Neuronal stem cell (in vitro differentiated cells): ENCODE results near the gene TIMP3.

ENCODE experiments used
- DNase-seq: peaks from one replicate; pipeline ENCODE4 v3.0.0-alpha.2; 2013; ENCODE audit warnings: low spot score
- H2AFZ ChIP-seq: one replicate; pipeline ENCODE4 v1.6.1; 2013; ENCODE audit warnings: mild to moderate bottlenecking, low read length, inconsistent platforms
- H2AK5ac ChIP-seq: 2 replicates; pipeline ENCODE4 v1.6.1; 2013; ENCODE audit warnings: low read depth, mild to moderate bottlenecking, inconsistent platforms, low read length, moderate library complexity, mixed read lengths
- H2BK120ac ChIP-seq: 2 replicates; pipeline ENCODE4 v1.6.1; 2013; ENCODE audit warnings: low read depth, mild to moderate bottlenecking, inconsistent platforms, low read length, moderate library complexity, mixed read lengths
- H2BK12ac ChIP-seq: one replicate; pipeline ENCODE4 v1.6.1; 2013; ENCODE audit warnings: low read length, inconsistent platforms
- H2BK15ac ChIP-seq: 2 replicates; pipeline ENCODE4 v1.6.1; 2013; ENCODE audit warnings: mild to moderate bottlenecking, low read length, inconsistent platforms, mixed read lengths
- H2BK5ac ChIP-seq: one replicate; pipeline ENCODE4 v1.6.1; 2013; ENCODE audit warnings: inconsistent platforms, mild to moderate bottlenecking, low read length, moderate library complexity
- H3K14ac ChIP-seq: one replicate; pipeline ENCODE4 v1.6.1; 2013; ENCODE audit warnings: low read length, inconsistent platforms
- H3K18ac ChIP-seq: 2 replicates; pipeline ENCODE4 v1.6.1; 2013; ENCODE audit warnings: low read length, inconsistent platforms
- H3K23ac ChIP-seq: 2 replicates; pipeline ENCODE4 v1.6.1; 2013; ENCODE audit warnings: low read depth, mild to moderate bottlenecking, mixed read lengths, low read length, inconsistent platforms; ENCODE audit not compliant: poor library complexity
- H3K27ac ChIP-seq: replicated peaks from 3 replicates; pipeline ENCODE4 v1.5.1; 2013; ENCODE audit warnings: low read length, inconsistent platforms
- H3K27me3 ChIP-seq, 3 experiments: 2 replicates each; pipeline ENCODE4 v1.6.1; 2013; ENCODE audit warnings: low read length in 3 of 3, mild to moderate bottlenecking in 2 of 3, inconsistent platforms in 1 of 3, low read depth in 1 of 3, mixed read lengths in 1 of 3, moderate library complexity in 1 of 3; ENCODE audit not compliant: control insufficient read depth in 3 of 3, insufficient read depth in 3 of 3
- H3K36me3 ChIP-seq, 2 donors: replicated peaks in 1 of 2; 2 replicates each; pipeline ENCODE4 v1.6.1; 2013; ENCODE audit warnings: low read length in 2 of 2; ENCODE audit not compliant: control insufficient read depth in 2 of 2, insufficient read depth in 2 of 2
- H3K4ac ChIP-seq: 2 replicates; pipeline ENCODE4 v1.6.1; 2013; ENCODE audit warnings: inconsistent platforms, mild to moderate bottlenecking, low read length, moderate library complexity
- H3K4me1 ChIP-seq, 2 donors: 1 replicate in 1 of 2; 2 replicates in 1 of 2; pipeline ENCODE4 v1.6.1; 2013; ENCODE audit warnings: low read length in 2 of 2, low read depth in 1 of 2; ENCODE audit not compliant: control insufficient read depth in 2 of 2, insufficient read depth in 1 of 2
- H3K4me2 ChIP-seq: one replicate; pipeline ENCODE4 v1.6.1; 2013; ENCODE audit warnings: mild to moderate bottlenecking, low read length, inconsistent platforms; ENCODE audit not compliant: insufficient read depth, poor library complexity, severe bottlenecking
- H3K4me3 ChIP-seq, 2 donors: 2 replicates each; pipeline ENCODE4 v1.5.1; 2013; ENCODE audit warnings: low read length in 2 of 2, mild to moderate bottlenecking in 2 of 2, inconsistent platforms in 1 of 2, moderate library complexity in 1 of 2
- H3K79me1 ChIP-seq: one replicate; pipeline ENCODE4 v1.6.1; 2013; ENCODE audit warnings: low read depth, mild to moderate bottlenecking, inconsistent platforms, low read length, moderate library complexity
- H3K9ac ChIP-seq: one replicate; pipeline ENCODE4 v1.6.1; 2013; ENCODE audit warnings: mild to moderate bottlenecking, low read depth, low read length, inconsistent platforms; ENCODE audit not compliant: poor library complexity
- H3K9me3 ChIP-seq, 2 donors: replicated peaks in 1 of 2; 2 replicates each; pipeline versions ENCODE3 to v1.6.1; 2013; ENCODE audit warnings: low read length in 2 of 2, mild to moderate bottlenecking in 2 of 2, inconsistent platforms in 1 of 2, low read depth in 1 of 2, mixed read lengths in 1 of 2, moderate library complexity in 1 of 2; ENCODE audit not compliant: control insufficient read depth in 2 of 2, insufficient read depth in 1 of 2
- H4K8ac ChIP-seq: one replicate; pipeline ENCODE4 v1.6.1; 2013; ENCODE audit warnings: low read depth, mild to moderate bottlenecking, inconsistent platforms, low read length, moderate library complexity
- H4K91ac ChIP-seq: one replicate; pipeline ENCODE4 v1.6.1; 2013; ENCODE audit warnings: low read length, low read depth, mild to moderate bottlenecking, inconsistent platforms; ENCODE audit not compliant: poor library complexity
- WGBS, 2 donors: extraction: QIAGEN DNeasy Blood & Tissue Kit; methylation state at CpG; one replicate each; pipeline ENCODE4 v1.1.7; 2013; ENCODE audit warnings: missing lambda C conversion rate in 2 of 2, mixed read lengths in 1 of 2; ENCODE audit not compliant: insufficient read length in 2 of 2, insufficient replicate concordance in 1 of 2; ENCODE audit errors: extremely low coverage in 2 of 2; 5-methylcytosine and 5-hydroxymethylcytosine counted together

Gene TIMP3

GRCh38 chr22:32852395-32853251, 51.1 kb downstream of the TIMP3 start:
- no peak for DNase-seq
- no peaks in the 10 kb centered on the region for H3K27me3 ChIP-seq

GRCh38 chr22:32853662-32854061, 52.2 kb downstream of the TIMP3 start:
- H2AFZ ChIP-seq = no peak overlapping the region
- no peak overlapping the region for H2BK12ac ChIP-seq
- no peak overlapping the region for H3K4me3 ChIP-seq
- no peak overlapping the region for H3K18ac ChIP-seq
- no peak overlapping the region for H3K23ac ChIP-seq
- H3K27ac ChIP-seq = no peak overlapping the region
- DNase-seq = no peak
- no peak overlapping the region for H3K9ac ChIP-seq
- H4K8ac ChIP-seq = no peak overlapping the region
- no peak overlapping the region for H4K91ac ChIP-seq
- H3K27me3 ChIP-seq = no peaks in the 10 kb centered on the region
- no peak overlapping the region for H2BK15ac ChIP-seq
- no peaks in the 10 kb centered on the region for H3K4me1 ChIP-seq
- H2BK5ac ChIP-seq = no peak overlapping the region
- no peak overlapping the region for H2AK5ac ChIP-seq
- H2BK120ac ChIP-seq = no peak overlapping the region
- peaks cover 0 to 2% of the 10 kb centered on the region in 2 donors for H3K36me3 ChIP-seq
- no peaks in the 10 kb centered on the region for H3K9me3 ChIP-seq
- no peaks in the 10 kb centered on the region for H3K79me1 ChIP-seq
- H3K4ac ChIP-seq = no peak overlapping the region
- H3K4me2 ChIP-seq = no peak overlapping the region
- WGBS, 2 donors = no CpG with 5 or more reads among the region's 2 CpGs
- H3K14ac ChIP-seq = no peak overlapping the region

More at GRCh38 chr22:32852395-32853251, 51.1 kb downstream of the TIMP3 start:
- no peak overlapping the region for H3K4me2 ChIP-seq
- H2AK5ac ChIP-seq = no peak overlapping the region
- H3K9ac ChIP-seq = no peak overlapping the region
- H3K18ac ChIP-seq = no peak overlapping the region
- H4K91ac ChIP-seq = no peak overlapping the region
- H3K14ac ChIP-seq = no peak overlapping the region
- no peaks in the 10 kb centered on the region for H3K9me3 ChIP-seq
- no peaks in the 10 kb centered on the region for H3K36me3 ChIP-seq
- H2BK120ac ChIP-seq = no peak overlapping the region
- H3K27ac ChIP-seq = no peak overlapping the region
- no peak overlapping the region for H3K4me3 ChIP-seq
- H3K23ac ChIP-seq = no peak overlapping the region
- H3K4ac ChIP-seq = no peak overlapping the region
- no peak overlapping the region for H2AFZ ChIP-seq
- H3K79me1 ChIP-seq = no peaks in the 10 kb centered on the region
- no peak overlapping the region for H4K8ac ChIP-seq
- H2BK15ac ChIP-seq = no peak overlapping the region
- no peak overlapping the region for H2BK5ac ChIP-seq
- no peaks in the 10 kb centered on the region for H3K4me1 ChIP-seq
- WGBS, 2 donors = no CpG with 5 or more reads among the region's 10 CpGs
- no peak overlapping the region for H2BK12ac ChIP-seq

GRCh38 chr22:32854351-32854804, 52.9 kb downstream of the TIMP3 start:
- Histone ChIP-seq H4K8ac (no peak overlapping the region), H3K18ac (no peak overlapping the region), H3K4me3 (no peak overlapping the region), H2BK12ac (peak overlapping the region; percentile 59), H2AFZ (no peak overlapping the region), H3K23ac (no peak overlapping the region), H3K27ac (no peak overlapping the region), H3K9me3 (no peaks in the 10 kb centered on the region), H3K9ac (no peak overlapping the region), H3K36me3 (peaks cover 0 to 2% of the 10 kb centered on the region in 2 donors), H2BK15ac (no peak overlapping the region), H3K4me2 (no peak overlapping the region), H3K4me1 (no peaks in the 10 kb centered on the region), H4K91ac (no peak overlapping the region), H3K27me3 (no peaks in the 10 kb centered on the region), H3K4ac (no peak overlapping the region), H2AK5ac (no peak overlapping the region), H2BK120ac (no peak overlapping the region), H2BK5ac (no peak overlapping the region), H3K79me1 (no peaks in the 10 kb centered on the region), H3K14ac (peak overlapping the region; percentile 27)
- DNase-seq = no peak
- WGBS, 2 donors = no CpG with 5 or more reads among the region's 14 CpGs

- Histone ChIP-seq H4K91ac (no peak overlapping the region), H3K4me1 (no peaks in the 10 kb centered on the region), H3K4ac (no peak overlapping the region), H3K27me3 (no peaks in the 10 kb centered on the region), H3K4me3 (no peak overlapping the region), H3K18ac (no peak overlapping the region), H3K27ac (no peak overlapping the region), H3K9ac (no peak overlapping the region), H2AK5ac (no peak overlapping the region), H4K8ac (no peak overlapping the region), H3K14ac (no peak overlapping the region), H2AFZ (no peak overlapping the region), H2BK5ac (no peak overlapping the region), H3K36me3 (peaks cover 0 to 6% of the 10 kb centered on the region in 2 donors), H3K23ac (no peak overlapping the region), H3K4me2 (no peak overlapping the region), H2BK120ac (no peak overlapping the region), H2BK15ac (no peak overlapping the region), H2BK12ac (no peak overlapping the region), H3K9me3 (no peaks in the 10 kb centered on the region), H3K79me1 (no peaks in the 10 kb centered on the region)
- no CpG with 5 or more reads among the region's 8 CpGs for WGBS, 2 donors
- DNase-seq = no peak
Observed at GRCh38 chr22:32855045-32855756, 53.7 kb downstream of the TIMP3 start.
